Heart left ventricle (tissue), 13 donors: ENCODE data around the gene HCN4.

Experiments used
- CTCF ChIP-seq, 12 donors: fragments of 200-600 bp; sonication (generic) in 4 of 12; IDR thresholded peaks; one replicate each; pipeline versions ENCODE4 v1.5.0 to v1.8.0; 2018 to 2022; ENCODE audit warnings: antibody characterized with exemption in 12 of 12, mild to moderate bottlenecking in 5 of 12
- POLR2A ChIP-seq, 2 donors: fragments of 450-650 bp; IDR thresholded peaks; one replicate each; pipeline ENCODE4 v1.6.1; 2017; ENCODE audit warnings: antibody characterized with exemption in 2 of 2, mild to moderate bottlenecking in 2 of 2, moderate library complexity in 2 of 2
- donor health status: ischemic (EF 13 %, LVEDD 7.1; RV severe dilation, severe dysfunction).
- donor health status: DM: no; HTN: yes; CAD: no.
- donor health status: DM: no; HTN: no; CAD: no.
- donor health status: ischemic (EF 25% LVEDD 6.9; RV normal size, moderate dysfunction).
- donor health status: ischemic (EF 25% LVEDD 5.7; RV mildly dilated, moderate dysfunction).
- donor health status: ischemic (EF 35%, LVEDD 5.7; RV mildly dilated, moderate dysfunction).
- donor health status: nonischemic (EF 11% LVEDD 7.7; RV severe dilation, severe dysfunction).
- donor health status: DM: yes; HTN: yes; CAD: no.
- donor health status: PGD.
- donor health status: ischemic (EF 29% LVEDD 5.4; RV normal size, mild dysfunction).
- donor health status: nonischemic (EF 23%, LVEDD 6.1; RV moderate dilation, normal function).

DNA sequence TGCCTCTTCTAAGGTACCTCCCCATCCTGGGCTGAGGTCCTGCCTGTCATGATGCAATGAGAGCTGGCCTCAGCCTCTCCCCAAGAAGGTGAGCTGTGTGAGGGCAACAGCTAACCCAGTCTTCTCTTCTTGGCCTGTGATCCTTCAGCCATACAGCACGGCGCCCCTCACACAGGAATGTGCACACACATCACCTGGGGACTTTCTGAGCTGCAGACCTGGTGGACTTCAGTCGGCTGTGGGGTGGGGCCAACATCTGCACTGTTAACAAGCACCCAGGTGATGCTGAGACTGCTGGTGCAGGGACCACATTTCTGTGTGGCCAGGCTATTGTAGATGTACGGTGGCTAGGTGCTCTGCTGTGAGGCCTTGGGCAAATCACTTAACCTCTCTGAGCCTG lies 14.5 kb downstream of the HCN4 start:
- TF ChIP-seq CTCF (IDR thresholded peaks at IDR 0.05) = no peak
- no peak for TF ChIP-seq POLR2A (IDR thresholded peaks at IDR 0.05)
